GM12878 (cell line): Measurements from ENCODE around the gene TTR. TPM values are rescaled to one million over a fixed set of nuclear protein-coding genes. Genes with fewer than 3 reads are reported as not detected.

Source experiments
- ATAC-seq: fragments of 200-7000 bp; cut with Tn5 transposase; 3 replicates; pipeline ENCODE4 v1.9.1; 2020; ENCODE audit warnings: mild to moderate bottlenecking, moderate library complexity
- BruUV-seq: library from RNA; stranded (reverse); fragments of 400-500 nt; replicated peaks from 2 replicates; lab custom pipeline; 2021; lab: Mats Ljungman, UMichigan
- CTCF ChIA-PET: fragments of 300-600 bp; sonication (Branson Sonifier 250); formaldehyde crosslinking; extraction: SDS; loops from one replicate; lab custom pipeline; 2021; ENCODE audit warnings: inconsistent platforms; lab: Yijun Ruan, JAX
- POLR2A ChIA-PET: fragments of 350-600 bp; formaldehyde crosslinking; extraction: SDS; loops from one replicate; lab custom pipeline; 2021; ENCODE audit warnings: inconsistent platforms; lab: Charles Lee
- RAD21 ChIA-PET: fragments of 300-600 bp; sonication (Branson Sonifier 250); formaldehyde crosslinking; loops from one replicate; lab custom pipeline; 2023; ENCODE audit warnings: antibody characterized with exemption; ENCODE audit not compliant: unreplicated experiment; lab: Charles Lee
- SMC1A ChIA-PET: fragments of 300-600 bp; sonication (Branson Sonifier 250); formaldehyde crosslinking; loops from one replicate; lab custom pipeline; 2023; ENCODE audit not compliant: unreplicated experiment, uncharacterized antibody; lab: Charles Lee
- DNase-seq: peaks from one replicate; pipeline ENCODE4 v3.0.0-alpha.2; 2011; ENCODE audit warnings: low read depth, low spot score
- FAIRE-seq: peaks from 3 replicates; lab custom pipeline; 2011; peaks lifted over from hg19 to GRCh38; lab: Jason Lieb, UNC
- H2AFZ ChIP-seq: 2 replicates; pipeline ENCODE4 v1.6.0; 2011; ENCODE audit warnings: low read depth, low read length, control low read depth; ENCODE audit not compliant: control insufficient read depth
- H3K27ac ChIP-seq: 2 replicates; pipeline ENCODE4 v1.5.1; 2011; ENCODE audit warnings: control low read depth; ENCODE audit not compliant: control insufficient read depth, insufficient read depth
- H3K27me3 ChIP-seq, 2 experiments: replicated peaks in 1 of 2; 2 replicates each; pipeline versions ENCODE4 v1.6.0 to v1.6.1; 2011; ENCODE audit warnings: low read length in 1 of 2; ENCODE audit not compliant: control insufficient read depth in 2 of 2, insufficient read depth in 2 of 2
- H3K36me3 ChIP-seq, 2 experiments: 2 replicates each; pipeline ENCODE4 v1.5.1; 2011; ENCODE audit warnings: low read length in 1 of 2; ENCODE audit not compliant: control insufficient read depth in 2 of 2, insufficient read depth in 2 of 2
- H3K4me1 ChIP-seq: 2 replicates; pipeline ENCODE4 v1.6.1; 2011; ENCODE audit warnings: mild to moderate bottlenecking, low read length, moderate library complexity, mixed read lengths; ENCODE audit not compliant: control insufficient read depth, insufficient read depth
- H3K4me2 ChIP-seq: 2 replicates; pipeline ENCODE4 v1.6.0; 2011; ENCODE audit warnings: control low read depth; ENCODE audit not compliant: control insufficient read depth, insufficient read depth
- H3K4me3 ChIP-seq: fragments of 200-600 bp; sonication (generic); 2 replicates; pipeline ENCODE4 v1.5.1; 2016
- H3K79me2 ChIP-seq: 2 replicates; pipeline ENCODE4 v1.6.0; 2011; ENCODE audit warnings: low read length; ENCODE audit not compliant: control insufficient read depth, insufficient read depth
- H3K9ac ChIP-seq: 2 replicates; pipeline ENCODE4 v1.8.0; 2011; ENCODE audit warnings: low read length, control low read depth, mixed read lengths; ENCODE audit not compliant: control insufficient read depth, insufficient read depth
- H3K9me3 ChIP-seq: replicated peaks from 3 replicates; pipeline ENCODE4 v1.5.1; 2011; ENCODE audit warnings: mild to moderate bottlenecking, low read length; ENCODE audit not compliant: control insufficient read depth, insufficient read depth
- H4K20me1 ChIP-seq: 2 replicates; pipeline ENCODE4 v1.6.0; 2011; ENCODE audit not compliant: control insufficient read depth, insufficient read depth
- MEF2A ChIP-seq: IDR thresholded peaks from 2 replicates; pipeline ENCODE4 v1.6.1; 2011; ENCODE audit warnings: low read depth, mild to moderate bottlenecking, low read length, moderate library complexity; ENCODE audit not compliant: insufficient read depth
- MTA3 ChIP-seq: IDR thresholded peaks from 2 replicates; pipeline ENCODE4 v1.6.1; 2012; ENCODE audit warnings: low read length, inconsistent platforms, borderline replicate concordance
- SMC3 ChIP-seq: IDR thresholded peaks from 2 replicates; pipeline ENCODE4 v1.6.1; 2011; ENCODE audit warnings: low read length, improper control_type of control experiment, borderline replicate concordance
- WGBS: methylation state at CpG from one replicate; pipeline ENCODE4 v1.1.6; 2016; ENCODE audit warnings: low lambda C conversion rate; ENCODE audit not compliant: insufficient replicate concordance, insufficient coverage; ENCODE audit errors: missing lambda C conversion rate; 5-methylcytosine and 5-hydroxymethylcytosine counted together
- in situ Hi-C: fragments of 300-500 bp; cut with MboI; formaldehyde crosslinking; loops from 9 replicates; pipeline ENCODE4 v1.14.3; 2018; ENCODE audit warnings: mixed read lengths
- intact Hi-C: fragments of 100-400 bp; cut with micrococcal nuclease; formaldehyde crosslinking; loops from one replicate; pipeline ENCODE4 v1.14.2; 2022; ENCODE audit not compliant: unreplicated experiment
- polyA plus RNA-seq, 11 experiments: library from polyadenylated mRNA; depleted of rRNA in 4 of 11; unstranded in 6 of 11; stranded (reverse) in 5 of 11; fragments of >200 nt; fragmentation: Nextera tagmentation in 4 of 11; fragmentation: Illumina TruSeq in 1 of 11; extraction: Ambion mirVana in 4 of 11; extraction: Trizol in 1 of 11; gene quantifications; 1 replicate in 1 of 11; 2 replicates in 10 of 11; pipeline versions ENCODE4 v1.2.1 to v1.2.3, GENCODE V29; 2011 to 2016; ENCODE audit warnings: inconsistent platforms in 2 of 11, missing spikeins in 2 of 11, low read depth in 1 of 11
- total RNA-seq, 4 experiments: library from RNA; depleted of rRNA in 3 of 4; stranded (reverse); fragments of >200 nt in 3 of 4; fragmentation: Illumina TruSeq in 1 of 4; extraction: Trizol in 1 of 4; gene quantifications; 2 replicates each; pipeline versions ENCODE4 v1.2.1 to v1.2.3, GENCODE V29; 2013 to 2021
- TF ChIP-seq, protein P1 (sequence below): IDR thresholded peaks from 2 replicates; pipeline ENCODE4 v1.6.1; 2011; ENCODE audit warnings: low read depth, mild to moderate bottlenecking, low read length, moderate library complexity, borderline replicate concordance; ENCODE audit errors: extremely low read depth
- TF ChIP-seq, protein P2 (sequence below): fragments of 450-650 bp; conservative IDR thresholded peaks from 2 replicates; pipeline ENCODE4 v1.6.1; 2017; ENCODE audit warnings: mild to moderate bottlenecking, moderate library complexity
- TF ChIP-seq, protein P3 (sequence below): fragments of 450-650 bp; IDR thresholded peaks from 2 replicates; pipeline ENCODE4 v1.6.1; 2016; ENCODE audit warnings: mild to moderate bottlenecking

Gene TTR
- total and polyA plus RNA-seq, 10 of the 15 experiments (the other 5 are each of a cell fraction or from before 2014, with no cell fraction given): 0.05 to 1.2 TPM; not detected in 8

DNA sequence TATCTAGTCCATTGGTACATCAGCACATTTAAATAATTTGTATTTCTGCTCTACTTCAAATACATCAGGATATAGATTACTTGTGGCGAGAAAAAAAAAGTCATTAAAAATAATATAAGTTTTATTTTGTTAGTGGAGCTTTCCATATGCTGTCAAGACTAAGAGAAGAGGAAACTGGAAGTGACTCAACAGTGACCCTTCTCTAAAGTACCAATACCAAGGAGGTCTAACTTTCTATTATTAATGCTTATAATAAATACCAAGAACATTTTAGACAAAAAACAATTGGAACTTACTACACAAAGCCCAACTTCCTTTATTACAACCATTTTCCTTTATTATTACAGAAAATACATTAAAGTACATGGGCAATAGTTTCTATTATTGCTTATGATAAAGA is 39.8 kb downstream of the TTR start:
- no peak overlapping the region for H3K27ac ChIP-seq
- 93% methylated on average over 1 of the region's 1 CpG for WGBS
- in situ Hi-C loops (no loop called here), intact Hi-C loops (loop anchor here (5.0 kb wide), 1 partner anchor 91 kb away; no protein-coding TSS in a partner anchor)
- CTCF ChIA-PET: no interaction called here
- H4K20me1 ChIP-seq: no peaks in the 10 kb centered on the region
- POLR2A ChIA-PET: no interaction called here
- no peak overlapping the region for H3K4me2 ChIP-seq
- H3K79me2 ChIP-seq: peaks cover 4% of the 10 kb centered on the region; the same call in 1 of the 2 replicates
- TF ChIP-seq SMC3 (no peak), MTA3 (no peak), MEF2A (no peak)
- TF ChIP-seq, protein P1, sequence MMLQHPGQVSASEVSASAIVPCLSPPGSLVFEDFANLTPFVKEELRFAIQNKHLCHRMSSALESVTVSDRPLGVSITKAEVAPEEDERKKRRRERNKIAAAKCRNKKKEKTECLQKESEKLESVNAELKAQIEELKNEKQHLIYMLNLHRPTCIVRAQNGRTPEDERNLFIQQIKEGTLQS: no peak
- TF ChIP-seq, protein P2, sequence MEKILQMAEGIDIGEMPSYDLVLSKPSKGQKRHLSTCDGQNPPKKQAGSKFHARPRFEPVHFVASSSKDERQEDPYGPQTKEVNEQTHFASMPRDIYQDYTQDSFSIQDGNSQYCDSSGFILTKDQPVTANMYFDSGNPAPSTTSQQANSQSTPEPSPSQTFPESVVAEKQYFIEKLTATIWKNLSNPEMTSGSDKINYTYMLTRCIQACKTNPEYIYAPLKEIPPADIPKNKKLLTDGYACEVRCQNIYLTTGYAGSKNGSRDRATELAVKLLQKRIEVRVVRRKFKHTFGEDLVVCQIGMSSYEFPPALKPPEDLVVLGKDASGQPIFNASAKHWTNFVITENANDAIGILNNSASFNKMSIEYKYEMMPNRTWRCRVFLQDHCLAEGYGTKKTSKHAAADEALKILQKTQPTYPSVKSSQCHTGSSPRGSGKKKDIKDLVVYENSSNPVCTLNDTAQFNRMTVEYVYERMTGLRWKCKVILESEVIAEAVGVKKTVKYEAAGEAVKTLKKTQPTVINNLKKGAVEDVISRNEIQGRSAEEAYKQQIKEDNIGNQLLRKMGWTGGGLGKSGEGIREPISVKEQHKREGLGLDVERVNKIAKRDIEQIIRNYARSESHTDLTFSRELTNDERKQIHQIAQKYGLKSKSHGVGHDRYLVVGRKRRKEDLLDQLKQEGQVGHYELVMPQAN: no peak
- TF ChIP-seq, protein P3, sequence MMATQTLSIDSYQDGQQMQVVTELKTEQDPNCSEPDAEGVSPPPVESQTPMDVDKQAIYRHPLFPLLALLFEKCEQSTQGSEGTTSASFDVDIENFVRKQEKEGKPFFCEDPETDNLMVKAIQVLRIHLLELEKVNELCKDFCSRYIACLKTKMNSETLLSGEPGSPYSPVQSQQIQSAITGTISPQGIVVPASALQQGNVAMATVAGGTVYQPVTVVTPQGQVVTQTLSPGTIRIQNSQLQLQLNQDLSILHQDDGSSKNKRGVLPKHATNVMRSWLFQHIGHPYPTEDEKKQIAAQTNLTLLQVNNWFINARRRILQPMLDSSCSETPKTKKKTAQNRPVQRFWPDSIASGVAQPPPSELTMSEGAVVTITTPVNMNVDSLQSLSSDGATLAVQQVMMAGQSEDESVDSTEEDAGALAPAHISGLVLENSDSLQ: no peak
- RAD21 ChIA-PET: no interaction called here
- no peak overlapping the region for H3K9ac ChIP-seq
- DNase-seq (no peak), ATAC-seq (no peak), FAIRE-seq (no peak)
- no peak overlapping the region for H2AFZ ChIP-seq
- peaks cover 35% of the 10 kb centered on the region for H3K4me1 ChIP-seq
- BruUV-seq: no TSS peak
- peaks cover 3 to 8% of the 10 kb centered on the region in 2 experiments; a peak in 3 of 4 replicates for H3K36me3 ChIP-seq
- H3K4me3 ChIP-seq: no peak overlapping the region
- H3K27me3 ChIP-seq: no peaks in the 10 kb centered on the region
- SMC1A ChIA-PET: interaction anchor here (0.6 to 2.0 kb wide), 4 partner anchors 9 to 274 kb away, joined by 3 to 6 read pairs (median 3); no protein-coding TSS in a partner anchor
- H3K9me3 ChIP-seq: peaks cover 2% of the 10 kb centered on the region; the same call in 2 of the 3 replicates
